ENCODE results near the gene CCDC7.

The CCDC7 gene

DNA sequence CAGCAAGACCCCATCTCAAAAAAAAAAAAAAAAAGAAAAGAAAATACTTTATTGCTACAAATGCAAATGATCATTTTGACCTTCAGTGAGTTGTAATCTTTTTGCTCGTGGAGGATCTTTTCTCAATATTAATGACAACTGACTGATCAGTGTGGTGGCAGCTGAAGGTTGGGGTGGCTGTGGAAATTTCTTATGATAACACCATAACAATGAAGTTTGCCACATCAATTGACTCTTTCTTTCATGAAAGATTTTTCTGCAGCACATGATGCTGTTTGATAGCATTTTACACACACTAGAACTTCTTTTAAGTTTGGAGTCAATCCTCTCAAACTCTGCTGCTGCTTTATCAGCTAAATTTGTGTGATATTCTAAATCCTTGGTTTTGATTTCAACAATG is 12.4 kb upstream of the CCDC7 start:
- Histone ChIP-seq H3K79me2 (ENCODE audit: insufficient read depth, low read length) (no peaks in the 10 kb centered on the region), H3K4me1 (ENCODE audit: insufficient read depth, low read length, poor library complexity, severe bottlenecking) (no peaks in the 10 kb centered on the region), H3K36me3 (ENCODE audit: insufficient read depth, low read length) (no peaks in the 10 kb centered on the region), H2AFZ (ENCODE audit: low read length) (no peak overlapping the region), H3K4me3 (ENCODE audit: low read length, poor library complexity, severe bottlenecking) (no peak overlapping the region), H3K9me3 (ENCODE audit: insufficient read depth, low read depth, low read length) (peaks cover 6% of the 10 kb centered on the region; the same call in 1 of the 2 replicates), H3K4me2 (ENCODE audit: low read depth, low read length, poor library complexity, severe bottlenecking) (no peak overlapping the region), H3F3A (ENCODE audit: low read depth) (no peaks in the 10 kb centered on the region), H3K9me2 (replicated peaks; ENCODE audit: low read depth, low read length) (no peaks in the 10 kb centered on the region), H4K20me1 (ENCODE audit: insufficient read depth, low read length, poor library complexity, severe bottlenecking) (no peaks in the 10 kb centered on the region), H3K9ac (ENCODE audit: low read depth, low read length, poor library complexity, severe bottlenecking) (no peak overlapping the region), H3K27me3 (ENCODE audit: insufficient read depth, low read length, poor library complexity, severe bottlenecking) (no peaks in the 10 kb centered on the region)
- TF ChIP-seq EZH2phosphoT487 (IDR thresholded peaks at IDR 0.05; ENCODE audit: borderline replicate concordance) = no peak
- TF ChIP-seq, protein P1, sequence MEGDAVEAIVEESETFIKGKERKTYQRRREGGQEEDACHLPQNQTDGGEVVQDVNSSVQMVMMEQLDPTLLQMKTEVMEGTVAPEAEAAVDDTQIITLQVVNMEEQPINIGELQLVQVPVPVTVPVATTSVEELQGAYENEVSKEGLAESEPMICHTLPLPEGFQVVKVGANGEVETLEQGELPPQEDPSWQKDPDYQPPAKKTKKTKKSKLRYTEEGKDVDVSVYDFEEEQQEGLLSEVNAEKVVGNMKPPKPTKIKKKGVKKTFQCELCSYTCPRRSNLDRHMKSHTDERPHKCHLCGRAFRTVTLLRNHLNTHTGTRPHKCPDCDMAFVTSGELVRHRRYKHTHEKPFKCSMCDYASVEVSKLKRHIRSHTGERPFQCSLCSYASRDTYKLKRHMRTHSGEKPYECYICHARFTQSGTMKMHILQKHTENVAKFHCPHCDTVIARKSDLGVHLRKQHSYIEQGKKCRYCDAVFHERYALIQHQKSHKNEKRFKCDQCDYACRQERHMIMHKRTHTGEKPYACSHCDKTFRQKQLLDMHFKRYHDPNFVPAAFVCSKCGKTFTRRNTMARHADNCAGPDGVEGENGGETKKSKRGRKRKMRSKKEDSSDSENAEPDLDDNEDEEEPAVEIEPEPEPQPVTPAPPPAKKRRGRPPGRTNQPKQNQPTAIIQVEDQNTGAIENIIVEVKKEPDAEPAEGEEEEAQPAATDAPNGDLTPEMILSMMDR (conservative IDR thresholded peaks at IDR 0.05; ENCODE audit: low read length) = no peak

DNA sequence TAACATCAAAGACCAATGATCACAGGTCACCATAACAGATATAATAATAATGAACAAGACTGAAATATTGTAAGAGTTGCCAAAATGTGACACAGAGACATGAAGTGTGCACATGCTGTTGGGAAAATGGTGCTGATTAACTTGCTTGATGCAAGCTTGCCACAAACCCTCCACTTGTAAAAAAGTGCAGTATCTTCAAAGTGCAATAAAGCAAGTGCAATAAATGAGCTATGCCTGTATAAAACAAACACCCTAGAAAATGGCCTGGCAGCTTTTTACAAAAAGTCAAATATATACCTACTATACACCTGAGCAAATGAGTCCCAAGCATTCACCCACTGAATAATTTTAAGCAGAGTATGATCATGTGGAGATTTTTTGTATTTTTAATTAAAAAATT is 9.7 kb upstream of the CCDC7 start:
- Histone ChIP-seq H3K4me2 (ENCODE audit: low read depth, low read length, poor library complexity, severe bottlenecking) (no peak overlapping the region), H3K4me3 (ENCODE audit: low read length, poor library complexity, severe bottlenecking) (no peak overlapping the region), H3K9ac (ENCODE audit: low read depth, low read length, poor library complexity, severe bottlenecking) (no peak overlapping the region), H3F3A (ENCODE audit: low read depth) (no peaks in the 10 kb centered on the region), H3K36me3 (ENCODE audit: insufficient read depth, low read length) (no peaks in the 10 kb centered on the region), H3K79me2 (ENCODE audit: insufficient read depth, low read length) (no peaks in the 10 kb centered on the region), H3K9me3 (ENCODE audit: insufficient read depth, low read depth, low read length) (peaks cover 6% of the 10 kb centered on the region; the same call in 1 of the 2 replicates), H3K4me1 (ENCODE audit: insufficient read depth, low read length, poor library complexity, severe bottlenecking) (no peaks in the 10 kb centered on the region), H3K27me3 (ENCODE audit: insufficient read depth, low read length, poor library complexity, severe bottlenecking) (no peaks in the 10 kb centered on the region), H4K20me1 (ENCODE audit: insufficient read depth, low read length, poor library complexity, severe bottlenecking) (no peaks in the 10 kb centered on the region), H2AFZ (ENCODE audit: low read length) (no peak overlapping the region), H3K9me2 (replicated peaks; ENCODE audit: low read depth, low read length) (no peaks in the 10 kb centered on the region)
- TF ChIP-seq EZH2phosphoT487 (IDR thresholded peaks at IDR 0.05; ENCODE audit: borderline replicate concordance) = no peak
- TF ChIP-seq, protein P1 (conservative IDR thresholded peaks at IDR 0.05; ENCODE audit: low read length) = no peak

DNA sequence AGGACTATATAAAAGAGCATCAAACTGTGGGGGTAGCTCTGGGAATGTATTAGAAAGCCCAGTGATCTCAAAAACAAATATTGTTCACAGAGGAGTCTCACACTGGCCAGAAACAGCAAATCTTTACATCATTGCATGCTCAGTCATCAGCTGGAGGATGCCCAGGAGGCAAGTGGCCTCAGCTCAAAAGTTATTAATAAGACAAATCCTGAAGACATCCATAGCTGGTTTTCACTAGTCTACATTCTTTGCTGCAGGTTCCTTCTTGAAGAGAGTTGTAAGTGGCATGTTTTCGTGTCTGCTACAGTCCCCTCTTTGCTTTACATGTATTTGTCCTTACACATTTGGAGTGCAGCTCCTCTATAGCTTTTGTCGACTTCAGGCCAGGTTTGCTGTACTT is 8.6 kb upstream of the CCDC7 start:
- Histone ChIP-seq H2AFZ (ENCODE audit: low read length) (peak overlapping the region; percentile 4; the same call in 1 of the 2 replicates), H4K20me1 (ENCODE audit: insufficient read depth, low read length, poor library complexity, severe bottlenecking) (no peaks in the 10 kb centered on the region)

More for the DNA sequence above, 8.6 kb upstream of the CCDC7 start:
- H3K79me2 ChIP-seq (ENCODE audit: insufficient read depth, low read length) = no peaks in the 10 kb centered on the region
- no peaks in the 10 kb centered on the region for H3K4me1 ChIP-seq (ENCODE audit: insufficient read depth, low read length, poor library complexity, severe bottlenecking)
- H3K4me3 ChIP-seq (ENCODE audit: low read length, poor library complexity, severe bottlenecking) = no peak overlapping the region
- H3K27me3 ChIP-seq (ENCODE audit: insufficient read depth, low read length, poor library complexity, severe bottlenecking) = no peaks in the 10 kb centered on the region
- H3K4me2 ChIP-seq (ENCODE audit: low read depth, low read length, poor library complexity, severe bottlenecking) = no peak overlapping the region
- TF ChIP-seq, protein P1 (conservative IDR thresholded peaks at IDR 0.05; ENCODE audit: low read length) = no peak
- TF ChIP-seq EZH2phosphoT487 (IDR thresholded peaks at IDR 0.05; ENCODE audit: borderline replicate concordance) = no peak
- no peaks in the 10 kb centered on the region for H3K9me2 ChIP-seq (replicated peaks; ENCODE audit: low read depth, low read length)
- no peak overlapping the region for H3K9ac ChIP-seq (ENCODE audit: low read depth, low read length, poor library complexity, severe bottlenecking)
- H3K9me3 ChIP-seq (ENCODE audit: insufficient read depth, low read depth, low read length) = peaks cover 6% of the 10 kb centered on the region; the same call in 1 of the 2 replicates
- H3K36me3 ChIP-seq (ENCODE audit: insufficient read depth, low read length) = no peaks in the 10 kb centered on the region
- H3F3A ChIP-seq (ENCODE audit: low read depth) = no peaks in the 10 kb centered on the region
